IPS-18c (cell line): ENCODE measurements around the gene WBP2NL.

ENCODE experiments used
- H3K4me3 ChIP-seq: 2 replicates; pipeline ENCODE4 v1.7.0; 2013; ENCODE audit warnings: low read depth, mild to moderate bottlenecking, low read length, moderate library complexity; ENCODE audit not compliant: insufficient read depth
- H3K9me3 ChIP-seq: one replicate; pipeline ENCODE4 v1.6.1; 2013; ENCODE audit warnings: mild to moderate bottlenecking, low read length, moderate library complexity; ENCODE audit not compliant: control insufficient read depth, insufficient read depth

Gene WBP2NL

DNA sequence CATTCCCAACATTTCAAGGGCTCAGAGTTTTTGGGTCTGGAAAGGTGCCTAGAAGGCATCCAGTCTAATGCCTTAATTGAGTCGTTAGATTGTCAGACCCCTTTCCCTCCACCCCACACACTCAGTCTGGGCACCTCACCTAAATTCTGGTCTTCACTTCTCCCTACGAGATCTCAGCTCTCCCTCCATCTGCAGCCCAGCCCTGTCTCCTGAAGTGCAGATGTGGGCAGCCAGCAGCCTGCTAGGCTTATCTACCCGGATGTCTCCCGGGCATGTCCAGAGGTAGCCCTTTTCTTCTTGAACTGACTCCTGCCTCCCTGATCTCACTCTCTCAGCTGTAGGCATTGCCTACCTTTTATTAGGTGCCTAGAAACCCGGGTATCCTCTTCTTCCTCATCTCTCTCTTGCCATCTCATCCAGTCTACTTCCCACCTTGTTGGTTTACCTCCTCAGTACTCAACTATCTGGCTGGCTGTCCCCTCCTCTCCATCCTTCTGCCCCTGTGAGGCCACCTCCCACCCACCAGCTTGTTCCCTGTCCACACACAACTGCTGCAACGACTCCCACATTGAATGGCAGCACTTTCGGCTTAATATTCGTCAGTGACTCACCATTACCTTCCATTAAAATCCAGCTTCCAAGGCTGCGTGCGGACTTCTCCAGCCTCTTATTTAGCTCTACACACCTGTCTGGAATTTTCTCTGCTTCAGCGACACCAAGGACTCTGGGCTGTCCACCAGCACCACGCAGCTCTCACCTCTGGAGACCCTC lies 23.1 kb upstream of the WBP2NL start:
- Histone ChIP-seq H3K4me3 (no peak overlapping the region), H3K9me3 (no peaks in the 10 kb centered on the region)

DNA sequence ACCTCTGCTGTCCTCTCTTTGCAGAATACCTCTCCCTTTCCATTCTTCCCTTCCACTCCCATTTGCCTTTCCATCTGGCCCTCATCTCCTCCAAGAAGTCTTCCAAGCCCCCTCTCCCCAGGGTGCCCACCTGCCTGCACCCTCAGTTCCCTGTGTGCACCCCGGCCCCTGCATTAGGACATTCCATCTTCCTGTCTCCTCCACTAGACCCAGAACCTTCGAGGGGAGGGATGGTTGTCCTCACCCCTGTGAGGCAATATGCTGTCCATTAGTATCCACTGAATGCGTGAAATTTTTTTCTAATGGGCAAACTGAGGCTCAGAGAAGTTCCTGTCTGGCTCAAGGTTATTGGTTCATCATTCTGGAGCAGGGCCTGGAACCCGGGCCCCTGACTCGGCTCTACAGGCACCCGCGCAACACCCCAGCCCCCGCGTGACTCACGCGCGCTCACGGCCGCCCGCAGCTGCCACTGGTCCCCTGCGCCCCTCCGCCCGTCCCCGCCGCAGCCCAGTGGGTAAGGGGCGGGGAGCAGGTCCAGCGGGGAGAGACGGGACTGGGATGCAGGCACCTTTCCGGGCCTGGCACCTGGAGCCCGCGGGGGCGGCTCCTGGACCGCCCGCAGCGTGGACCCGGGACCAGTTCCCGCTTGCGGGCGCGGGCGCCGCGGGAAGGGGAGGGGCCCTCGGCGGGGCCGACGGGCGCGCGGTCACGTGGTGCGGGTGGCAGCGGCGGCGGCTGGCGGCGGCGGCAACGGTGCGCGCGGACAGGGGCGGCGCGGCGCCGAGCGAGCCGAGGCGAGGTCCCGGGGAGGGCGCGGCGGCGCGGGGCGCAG lies 22.3 kb upstream of the WBP2NL start:
- no peaks in the 10 kb centered on the region for H3K9me3 ChIP-seq
- peak overlapping the region; percentile 52; the same call in 1 of the 2 replicates for H3K4me3 ChIP-seq

DNA sequence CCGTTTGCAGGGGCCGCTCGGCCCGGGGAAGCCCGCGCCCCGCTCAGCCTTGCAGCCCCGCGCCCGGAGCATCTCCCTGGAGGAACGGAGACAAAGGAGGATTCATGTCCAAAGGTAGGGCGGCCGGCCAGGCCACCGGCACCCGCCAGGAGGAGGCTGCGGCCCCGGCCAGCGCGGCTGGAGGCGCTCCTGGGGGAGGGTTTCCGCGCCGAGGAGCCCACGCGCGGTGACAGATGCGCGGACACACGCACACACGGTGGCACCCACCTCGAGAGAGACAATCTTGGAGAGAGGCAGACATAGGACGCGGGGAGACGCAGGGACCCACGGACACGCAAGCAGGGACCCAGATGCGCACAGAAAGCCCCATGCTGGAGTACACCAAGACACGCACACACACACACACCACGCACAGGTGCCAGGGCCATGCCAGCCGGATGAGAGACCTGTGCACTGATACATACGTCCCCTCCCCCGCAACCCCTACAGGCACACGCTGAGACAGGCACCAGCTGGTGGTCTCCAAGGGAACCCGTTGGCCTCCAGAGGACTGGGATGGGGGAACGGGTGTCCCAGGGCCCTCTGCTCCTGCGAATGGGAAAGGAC lies 21.5 kb upstream of the WBP2NL start:
- peak overlapping the region; percentile 82 for H3K4me3 ChIP-seq
- no peaks in the 10 kb centered on the region for H3K9me3 ChIP-seq

DNA sequence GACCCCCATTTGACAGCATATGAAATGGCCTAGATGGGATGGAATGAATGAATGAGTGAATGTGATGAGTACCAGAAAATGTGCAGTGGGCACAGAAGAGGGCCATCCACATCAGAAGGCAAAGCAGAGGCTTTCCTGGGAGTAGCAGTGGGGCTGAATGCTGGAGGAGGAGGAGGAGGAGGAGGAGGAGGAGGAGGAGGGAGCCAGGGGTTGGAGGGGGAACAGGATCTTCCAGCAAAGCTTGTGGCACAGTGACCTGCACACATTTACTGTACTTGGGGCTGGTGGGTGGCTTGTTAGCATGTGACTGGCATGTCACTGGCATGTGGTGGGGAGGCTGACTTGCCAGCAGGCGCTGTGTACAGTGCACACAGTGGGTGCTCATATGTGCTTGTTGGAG lies 19.9 kb upstream of the WBP2NL start:
- H3K9me3 ChIP-seq: no peaks in the 10 kb centered on the region
- H3K4me3 ChIP-seq: no peak overlapping the region

DNA sequence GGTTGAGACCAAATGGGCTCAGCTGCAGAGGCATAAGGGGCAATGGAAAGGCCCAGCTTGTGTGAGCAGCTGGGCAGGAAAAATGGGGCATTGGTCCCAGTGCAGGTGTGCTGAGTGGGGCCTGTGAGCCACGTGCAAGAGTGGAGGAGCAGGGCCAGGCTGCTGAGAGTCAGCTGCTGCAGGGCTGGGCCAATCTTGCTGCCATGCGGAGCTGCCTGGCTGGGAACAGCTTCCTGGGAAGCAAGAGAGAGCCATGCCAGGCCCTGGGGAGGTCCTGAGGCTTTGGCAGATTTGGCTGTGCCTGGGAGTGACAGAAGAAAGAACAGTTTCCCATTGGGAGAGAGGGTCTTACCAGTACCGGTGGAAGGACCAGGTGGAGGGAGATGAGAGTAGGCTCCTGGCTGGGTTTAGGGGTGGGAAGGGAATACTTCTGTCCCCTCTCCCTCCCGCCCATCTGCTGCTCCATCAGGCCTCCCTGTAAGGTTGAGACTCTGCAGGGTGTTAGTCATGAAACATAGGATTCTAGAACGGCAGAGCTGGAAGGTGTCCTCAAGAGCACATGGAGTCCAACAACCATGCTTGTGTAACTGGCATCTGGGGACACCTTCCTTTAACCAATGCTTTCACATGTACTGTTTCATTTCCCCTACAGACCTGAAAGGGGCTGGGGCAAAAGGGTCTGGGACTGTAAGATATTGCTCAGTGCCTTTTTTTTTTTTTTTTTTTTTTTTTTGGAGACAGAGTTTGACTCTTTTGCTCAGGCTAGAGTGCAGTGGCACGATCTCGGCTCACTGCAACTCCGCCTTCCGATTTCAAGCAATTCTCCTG lies 19.0 kb upstream of the WBP2NL start:
- Histone ChIP-seq H3K4me3 (no peak overlapping the region), H3K9me3 (peaks cover 2% of the 10 kb centered on the region)

DNA sequence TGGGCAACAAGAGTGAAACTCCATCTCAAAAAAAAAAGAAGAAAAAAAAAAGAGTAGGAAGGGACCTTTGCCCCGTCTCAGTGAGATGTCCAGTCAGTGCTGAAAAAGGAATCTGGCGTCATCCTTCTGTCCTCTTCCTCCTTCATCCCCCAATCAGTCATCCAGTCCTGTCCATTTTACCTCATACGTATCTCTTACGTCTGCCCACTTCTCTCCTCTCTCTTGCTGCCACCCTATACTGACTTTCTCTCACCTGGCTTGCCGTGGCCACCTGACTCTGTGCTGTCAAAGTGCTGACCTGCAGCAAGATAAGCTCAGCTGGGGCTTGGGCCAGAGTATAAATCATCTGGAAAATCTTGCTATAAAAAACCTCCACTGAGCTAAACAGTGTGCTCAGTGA lies 15.7 kb upstream of the WBP2NL start:
- Histone ChIP-seq H3K4me3 (no peak overlapping the region), H3K9me3 (peaks cover 2% of the 10 kb centered on the region)

DNA sequence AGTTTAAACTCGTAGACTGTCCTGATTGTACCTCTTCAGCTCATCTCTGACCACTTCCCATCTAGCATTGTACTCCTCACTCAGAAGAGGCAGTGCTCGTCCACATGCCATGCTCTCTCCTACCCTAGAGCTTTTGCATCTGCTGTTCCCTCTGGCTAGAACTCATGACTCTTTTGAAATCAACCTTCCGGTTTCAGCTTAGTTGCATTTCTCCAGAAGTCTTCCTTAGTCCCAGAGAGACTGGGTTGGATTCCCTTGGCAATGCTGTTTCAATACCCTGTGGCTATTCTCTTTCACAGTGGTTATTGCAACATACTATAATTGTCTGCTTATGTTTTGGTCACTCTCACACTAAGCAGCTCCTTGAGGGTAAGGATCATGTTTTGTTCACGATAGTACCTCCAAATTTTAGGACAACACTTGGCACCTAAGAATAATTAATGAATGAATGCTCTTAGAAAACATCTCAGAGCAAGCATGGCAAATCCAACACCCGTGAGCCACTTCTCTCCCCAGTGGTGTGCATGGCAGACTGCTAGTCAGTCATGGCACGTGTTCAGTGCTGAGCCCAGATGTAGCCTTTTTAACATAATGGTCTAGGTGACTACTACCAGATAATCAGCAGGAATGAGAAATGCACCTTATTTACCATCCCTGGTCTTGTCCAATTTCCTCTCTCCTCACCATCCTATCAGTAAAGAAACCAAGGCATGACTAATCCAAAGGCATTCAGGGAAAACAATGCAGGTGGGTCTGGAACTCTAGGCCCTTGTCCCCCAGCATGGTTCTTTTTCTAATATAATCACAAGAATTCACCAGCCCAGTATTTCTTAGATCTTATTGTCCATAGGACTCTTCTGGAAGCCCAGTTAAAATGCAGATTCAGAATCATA lies 14.8 kb upstream of the WBP2NL start:
- Histone ChIP-seq H3K4me3 (no peak overlapping the region), H3K9me3 (peaks cover 2% of the 10 kb centered on the region)

DNA sequence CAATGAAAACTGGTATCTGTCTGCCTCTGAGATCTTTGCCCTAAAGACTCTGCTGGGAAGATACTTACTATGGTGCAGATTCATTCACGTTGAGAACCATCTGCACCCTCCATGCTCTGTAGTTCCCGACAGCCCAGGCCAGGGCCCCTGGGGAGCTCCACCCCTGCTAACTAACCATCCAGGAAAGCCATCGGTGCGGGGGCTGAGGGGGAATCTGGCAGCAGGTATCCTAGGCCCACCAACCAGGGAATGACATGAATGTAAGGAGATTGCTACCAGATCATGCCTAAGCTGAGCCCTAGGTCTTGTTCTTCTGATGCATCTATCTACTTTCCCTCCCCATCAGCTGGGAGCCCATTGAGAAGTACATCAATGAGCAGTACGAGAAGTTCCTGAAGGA lies 11.3 kb upstream of the WBP2NL start:
- H3K4me3 ChIP-seq: no peak overlapping the region
- peaks cover 2% of the 10 kb centered on the region for H3K9me3 ChIP-seq

DNA sequence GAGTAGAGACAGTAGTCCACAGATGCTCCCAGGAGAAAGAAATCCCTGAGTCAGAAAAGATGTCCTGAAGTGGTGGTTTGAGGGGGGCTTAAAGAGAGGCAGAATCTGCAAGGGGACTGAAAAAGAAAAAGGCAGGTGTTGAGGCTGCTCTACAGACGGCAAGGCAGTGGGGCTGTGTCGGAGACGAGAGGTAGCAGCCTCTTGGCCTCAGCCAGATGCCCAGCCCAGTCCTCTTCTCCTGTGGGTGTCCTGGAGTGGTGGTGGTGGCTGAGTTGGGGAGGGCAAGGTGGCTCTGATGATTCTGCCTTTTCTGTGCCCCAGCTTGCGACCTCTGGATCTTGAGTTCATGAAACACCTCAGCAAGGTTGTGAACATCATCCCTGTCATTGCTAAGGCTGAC lies 9.3 kb upstream of the WBP2NL start:
- no peak overlapping the region for H3K4me3 ChIP-seq
- peaks cover 2% of the 10 kb centered on the region for H3K9me3 ChIP-seq

DNA sequence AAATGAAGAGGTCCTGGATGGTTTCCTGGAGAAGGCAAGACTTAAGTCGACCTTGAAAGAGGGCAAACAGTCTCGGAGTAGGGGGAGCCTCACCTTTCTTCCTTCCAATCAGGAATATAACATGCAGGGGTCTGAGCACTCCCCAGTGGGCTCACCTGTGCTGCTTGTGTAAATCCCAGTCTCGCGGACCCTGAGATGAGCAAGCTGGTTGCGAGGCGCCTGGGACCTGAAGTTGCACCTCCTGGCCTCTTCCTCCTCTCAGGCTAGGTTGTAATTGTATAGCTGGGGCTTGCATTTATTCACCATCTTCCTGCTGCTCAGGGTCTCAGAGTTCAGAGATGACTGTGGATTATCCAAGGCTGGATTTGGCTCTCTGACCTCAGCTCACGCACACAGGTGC lies 7.5 kb upstream of the WBP2NL start:
- no peak overlapping the region for H3K4me3 ChIP-seq
- H3K9me3 ChIP-seq: no peaks in the 10 kb centered on the region

DNA sequence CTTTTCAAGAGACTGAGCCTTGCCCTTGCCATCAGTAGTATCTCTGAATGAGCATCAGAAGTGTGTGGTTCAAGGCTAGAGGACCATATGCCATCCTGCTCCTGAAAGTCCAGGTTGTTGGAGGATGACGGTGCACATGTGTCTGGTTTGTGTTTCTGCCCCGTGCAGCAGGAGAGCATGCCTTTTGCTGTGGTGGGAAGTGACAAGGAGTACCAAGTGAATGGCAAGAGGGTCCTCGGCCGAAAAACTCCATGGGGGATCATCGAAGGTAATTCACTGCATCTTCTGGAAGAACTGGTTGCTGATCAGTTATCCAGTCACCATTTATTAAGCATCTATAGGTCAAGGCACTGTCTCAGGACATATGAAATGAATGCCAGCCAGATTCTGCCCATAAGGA lies 6.1 kb upstream of the WBP2NL start:
- Histone ChIP-seq H3K9me3 (no peaks in the 10 kb centered on the region), H3K4me3 (no peak overlapping the region)

DNA sequence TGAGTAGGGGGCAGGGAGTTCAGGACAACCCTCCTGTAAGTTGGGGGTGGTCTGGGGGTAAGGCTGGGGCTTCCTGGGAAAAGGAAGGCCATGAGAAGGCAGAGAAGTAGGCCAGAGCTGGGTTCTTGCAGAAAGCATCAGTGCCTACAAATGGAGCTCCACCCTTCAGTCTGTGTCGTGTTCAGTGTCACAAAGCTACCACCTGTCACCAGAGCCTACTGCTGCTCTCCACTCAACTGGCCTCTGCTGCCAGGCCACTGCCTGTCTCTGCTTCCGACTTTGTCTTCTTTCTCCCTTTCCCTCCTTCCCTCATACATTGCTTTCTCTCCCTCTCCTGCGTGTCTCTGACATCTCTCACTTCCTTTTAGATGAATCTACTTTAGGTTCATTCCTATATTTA lies 3.4 kb upstream of the WBP2NL start:
- no peak overlapping the region for H3K4me3 ChIP-seq
- H3K9me3 ChIP-seq: no peaks in the 10 kb centered on the region

DNA sequence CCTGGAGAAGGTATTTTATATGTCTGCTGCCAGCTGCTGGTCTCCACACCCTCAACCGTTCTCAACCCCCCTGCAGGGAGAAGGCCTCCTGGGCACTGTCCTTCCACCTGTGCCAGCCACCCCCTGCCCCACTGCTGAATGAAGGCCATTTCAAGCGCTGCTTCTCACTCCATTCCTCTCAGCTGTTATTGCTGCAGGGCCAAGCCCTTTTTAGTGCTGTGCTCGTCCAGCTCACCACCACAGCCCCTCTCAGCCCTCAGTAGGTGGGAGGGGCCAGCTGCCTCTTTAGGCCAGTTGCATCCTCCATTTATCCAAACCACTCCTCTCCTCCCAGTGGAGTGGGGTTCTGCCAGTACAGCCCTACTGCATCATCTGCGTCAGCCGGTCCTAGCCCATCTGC lies 1.8 kb upstream of the WBP2NL start:
- no peaks in the 10 kb centered on the region for H3K9me3 ChIP-seq
- H3K4me3 ChIP-seq: no peak overlapping the region

DNA sequence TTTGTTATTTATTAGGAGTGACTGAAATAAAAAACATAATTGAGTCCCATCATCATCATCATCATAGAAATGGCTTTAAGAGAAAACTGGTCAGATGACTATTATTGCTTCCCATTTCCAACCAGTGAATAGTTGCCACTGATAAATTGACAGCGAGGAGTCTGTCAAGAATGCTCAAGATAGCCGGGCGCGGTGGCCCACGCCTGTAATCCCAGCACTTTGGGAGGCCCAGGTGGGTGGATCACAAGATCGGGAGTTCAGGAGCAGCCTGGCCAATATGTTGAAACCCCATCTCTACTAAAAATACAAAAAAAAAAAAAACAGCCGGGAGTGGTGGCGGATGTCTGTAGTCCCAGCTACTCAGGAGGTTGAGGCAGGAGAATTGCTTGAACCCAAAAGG lies 1.9 kb downstream of the WBP2NL start:
- no peak overlapping the region for H3K4me3 ChIP-seq
- no peaks in the 10 kb centered on the region for H3K9me3 ChIP-seq

DNA sequence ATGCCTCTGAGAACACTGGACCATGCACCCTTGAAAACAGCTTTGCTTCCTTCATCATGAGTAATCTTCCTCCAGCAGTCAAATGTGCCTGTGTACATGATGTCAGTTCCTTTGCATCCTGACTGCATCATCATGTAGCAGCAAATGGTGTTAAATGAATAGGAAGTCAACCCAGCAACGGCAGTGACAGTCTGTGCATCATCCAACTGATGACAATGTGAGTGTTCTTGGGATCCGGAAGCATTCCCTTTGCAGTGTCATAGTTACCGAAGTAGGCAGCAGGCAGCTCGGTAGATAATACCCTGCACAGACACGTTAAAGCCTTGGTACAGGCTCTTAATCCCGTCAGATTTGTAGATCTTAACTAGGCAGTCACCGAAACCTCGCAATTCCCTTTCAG lies 2.5 kb downstream of the WBP2NL start:
- H3K9me3 ChIP-seq: no peaks in the 10 kb centered on the region

DNA sequence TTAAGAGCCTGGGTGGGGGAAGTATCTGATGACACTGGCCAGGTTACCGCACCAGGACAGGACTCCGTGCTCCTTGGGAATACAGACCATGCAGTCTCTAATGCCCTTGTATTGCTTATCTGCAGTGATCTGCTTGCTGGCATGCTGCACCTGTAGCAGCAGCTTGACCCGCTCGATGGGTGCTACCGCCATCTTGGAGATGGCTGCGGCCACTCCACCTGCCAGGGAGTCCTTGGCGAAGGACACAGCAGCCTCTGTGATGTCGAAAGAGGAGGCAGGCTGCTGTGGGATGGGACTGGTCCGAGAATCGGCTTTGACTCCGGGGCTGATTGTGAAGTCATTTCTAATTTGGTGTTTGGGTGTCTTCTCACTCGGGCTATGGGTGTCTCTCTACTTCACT lies 3.1 kb downstream of the WBP2NL start:
- no peaks in the 10 kb centered on the region for H3K9me3 ChIP-seq
- no peak overlapping the region for H3K4me3 ChIP-seq

More for the DNA sequence above, 2.5 kb downstream of the WBP2NL start:
- H3K4me3 ChIP-seq: no peak overlapping the region
